Adrenal gland (tissue), 12 donors: ENCODE results near the gene SLFN11. TPM values are rescaled to one million over a fixed set of nuclear protein-coding genes. Genes with fewer than 3 reads are reported as not detected.
"Not testable (repeated sequence)": the region's sequence is repeated elsewhere in the genome, so short reads cannot be mapped to it uniquely, and the experiment has no call there.

Experiments
- DNase-seq, 7 donors: peaks; one replicate each; pipeline ENCODE4 v3.0.0-alpha.2; 2019 to 2020
- H3K27ac ChIP-seq, 5 donors: fragments of 200-600 bp; sonication (generic) in 4 of 5; 1 replicate in 3 of 5; 2 replicates in 2 of 5; pipeline versions ENCODE4 v1.5.1 to v1.8.0; 2016 to 2020; ENCODE audit warnings: mild to moderate bottlenecking in 1 of 5
- H3K27me3 ChIP-seq: fragments of 200-600 bp; 2 replicates; pipeline ENCODE4 v1.8.0; 2021
- H3K36me3 ChIP-seq, 2 donors: fragments of 200-600 bp; replicated peaks in 1 of 2; 1 replicate in 1 of 2; 2 replicates in 1 of 2; pipeline versions ENCODE4 v1.5.1 to v1.8.0; 2018 to 2022
- H3K4me1 ChIP-seq, 2 donors: fragments of 200-600 bp; replicated peaks in 1 of 2; 1 replicate in 1 of 2; 2 replicates in 1 of 2; pipeline versions ENCODE4 v1.5.1 to v1.8.0; 2018 to 2021
- H3K4me3 ChIP-seq, 4 donors: fragments of 200-600 bp; sonication (generic) in 3 of 4; one replicate each; pipeline ENCODE4 v1.5.1; 2016 to 2018
- H3K9me3 ChIP-seq, 3 donors: fragments of 200-600 bp; sonication (generic) in 1 of 3; replicated peaks in 1 of 3; 1 replicate in 2 of 3; 2 replicates in 1 of 3; pipeline versions ENCODE4 v1.5.1 to v1.8.0; 2016 to 2021
- CTCF ChIP-seq, 6 experiments: fragments of 450-650 bp in 4 of 6; fragments of 200-600 bp in 2 of 6; sonication (generic) in 1 of 6; IDR thresholded peaks; 1 replicate in 5 of 6; 2 replicates in 1 of 6; pipeline versions ENCODE4 v1.5.1 to v1.8.0; 2016 to 2021; ENCODE audit warnings: antibody characterized with exemption in 6 of 6, mild to moderate bottlenecking in 2 of 6, moderate library complexity in 1 of 6
- POLR2A ChIP-seq, 2 donors: fragments of 450-650 bp; IDR thresholded peaks; one replicate each; pipeline ENCODE4 v1.6.1; 2017; ENCODE audit warnings: antibody characterized with exemption in 2 of 2, mild to moderate bottlenecking in 2 of 2, moderate library complexity in 1 of 2
- WGBS, 4 donors: extraction: QIAGEN DNeasy Blood & Tissue Kit in 2 of 4; methylation state at CpG; one replicate each; pipeline versions ENCODE4 v1.1.5 to v1.1.7; 2013 to 2017; 5-methylcytosine and 5-hydroxymethylcytosine counted together
- intact Hi-C, 2 donors: fragments of 100-400 bp; cut with DNase I; formaldehyde crosslinking; loops; one replicate each; pipeline versions ENCODE4 v1.14.1 to v1.15.0; 2022 to 2023
- polyA plus RNA-seq, 3 donors: library from polyadenylated mRNA; stranded (reverse); fragments of 200-250 nt in 2 of 3; fragments of 350-450 nt in 1 of 3; fragmentation: Illumina TruSeq in 1 of 3; extraction: RNeasy Lipid Tissue Mini Kit (QIAGEN cat#74804) in 1 of 3; gene quantifications; one replicate each; pipeline ENCODE4 v1.2.3, GENCODE V29; 2013 to 2014
- total RNA-seq, 9 donors: library from RNA; depleted of rRNA in 4 of 9; stranded (reverse); fragments of >200 nt in 4 of 9; fragments of 120-200 nt in 1 of 9; fragmentation: NEBNext Ultra II Directional in 1 of 9; extraction: Animal tissue kit (Norgen Biotek cat#: 25700) in 1 of 9; gene quantifications; one replicate each; pipeline versions ENCODE4 v1.1.0 to v1.2.4, GENCODE V29; 2013 to 2023
- donor health status: healthy with polysubstance abuse.
- donor health status: Bipolar disorder and iron deficiency.
- donor health status: DM: yes; HTN: yes; CAD: no.
- donor health status: DM: no; HTN: no; CAD: no.
- donor health status: DM: no; HTN: no; CAD: no.
- donor health status: DM: yes; HTN: yes; CAD: no.

The SLFN11 gene
- total and polyA plus RNA-seq, 12 donors, result 6.4 to 37.3 (median 19.3) TPM

DNA sequence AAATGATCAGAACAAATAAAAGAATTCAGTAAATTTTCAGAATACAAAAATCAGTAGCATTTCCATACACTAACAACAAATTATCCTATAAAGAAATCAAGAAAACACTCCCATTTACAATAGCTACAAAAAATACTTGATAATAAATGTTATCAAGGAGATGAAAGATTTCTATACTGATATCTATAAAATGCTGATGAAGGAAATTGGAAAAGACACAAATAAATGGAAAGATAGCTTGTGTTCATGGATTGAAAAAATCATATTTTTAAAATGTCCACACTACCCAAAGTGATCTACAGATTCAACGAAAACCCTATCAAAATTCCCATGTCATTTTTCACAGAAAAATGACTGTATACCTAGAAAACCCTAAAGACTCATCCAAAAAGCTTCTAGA lies 40.8 kb upstream of the SLFN11 start:
- intact Hi-C loops, result no loop called here
- no peak overlapping the region for H3K4me3 ChIP-seq
- no peak for DNase-seq
- peaks cover 0 to 6% (median 0%) of the 10 kb centered on the region in 3 donors for H3K9me3 ChIP-seq
- H3K36me3 ChIP-seq, result peaks cover 0 to 10% of the 10 kb centered on the region in 2 donors
- H3K27ac ChIP-seq, result no peak overlapping the region
- H3K27me3 ChIP-seq, result no peaks in the 10 kb centered on the region
- TF ChIP-seq CTCF (IDR thresholded peaks at IDR 0.05), result no peak
- TF ChIP-seq POLR2A (IDR thresholded peaks at IDR 0.05), result no peak
- H3K4me1 ChIP-seq, result no peaks in the 10 kb centered on the region
- 84 to 100% (median 96%) methylated on average over 1 of the region's 1 CpG for WGBS, 4 donors

DNA sequence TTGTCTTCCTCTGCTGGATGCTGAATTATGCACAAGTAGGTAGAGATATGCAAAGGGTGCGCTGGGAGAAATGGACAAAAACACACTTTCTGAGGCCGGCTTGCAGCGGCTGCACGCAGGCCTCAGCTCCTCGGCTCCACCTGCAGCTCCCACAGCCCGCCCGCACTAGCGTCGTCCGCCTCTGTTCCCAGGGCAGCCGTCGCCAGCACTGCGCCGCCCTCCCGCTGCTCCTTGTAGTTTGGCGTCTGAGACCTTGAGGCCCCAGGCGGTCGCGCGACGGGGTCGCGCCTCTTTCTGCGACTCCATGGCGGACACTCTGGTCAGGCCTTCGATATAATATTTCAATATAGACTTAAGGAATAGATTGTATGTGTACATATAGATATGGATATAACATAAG lies 34.1 kb upstream of the SLFN11 start:
- intact Hi-C loops, result no loop called here
- Histone ChIP-seq H3K27me3 (no peaks in the 10 kb centered on the region), H3K4me3 (no peak overlapping the region), H3K36me3 (peaks cover 0 to 16% of the 10 kb centered on the region in 2 donors), H3K4me1 (no peaks in the 10 kb centered on the region), H3K9me3 (no peaks in the 10 kb centered on the region), H3K27ac (no peak overlapping the region)
- no peak for TF ChIP-seq POLR2A (IDR thresholded peaks at IDR 0.05)
- TF ChIP-seq CTCF (IDR thresholded peaks at IDR 0.05), result no peak
- no peak for DNase-seq
- 89 to 94% (median 92%) methylated on average over 25 to 26 of the region's 26 CpGs for WGBS, 4 donors

GRCh38 chr17:35406568-35406967 lies 33.1 kb upstream of the SLFN11 start:
- intact Hi-C loops, result no loop called here
- Histone ChIP-seq H3K36me3 (peaks cover 0 to 16% of the 10 kb centered on the region in 2 donors), H3K27ac (no peak overlapping the region), H3K27me3 (no peaks in the 10 kb centered on the region), H3K9me3 (no peaks in the 10 kb centered on the region), H3K4me3 (no peak overlapping the region), H3K4me1 (no peaks in the 10 kb centered on the region)
- DNase-seq, result no peak
- 80 to 85% (median 83%) methylated on average over 1 of the region's 1 CpG for WGBS, 4 donors
- TF ChIP-seq CTCF (IDR thresholded peaks at IDR 0.05) (no peak), POLR2A (IDR thresholded peaks at IDR 0.05) (no peak)

- Histone ChIP-seq H3K27ac (no peak overlapping the region), H3K9me3 (no peaks in the 10 kb centered on the region), H3K4me1 (no peaks in the 10 kb centered on the region), H3K4me3 (no peak overlapping the region), H3K36me3 (peaks cover 0 to 5% of the 10 kb centered on the region in 2 donors), H3K27me3 (no peaks in the 10 kb centered on the region)
- TF ChIP-seq CTCF (IDR thresholded peaks at IDR 0.05) (no peak), POLR2A (IDR thresholded peaks at IDR 0.05) (no peak)
- DNase-seq, result no peak
- intact Hi-C loops, result no loop called here
- WGBS, 4 donors, result 79 to 94% (median 90%) methylated on average over 1 of the region's 1 CpG
These were observed 30.9 kb upstream of the SLFN11 start for GRCh38 chr17:35404360-35404759.

DNA sequence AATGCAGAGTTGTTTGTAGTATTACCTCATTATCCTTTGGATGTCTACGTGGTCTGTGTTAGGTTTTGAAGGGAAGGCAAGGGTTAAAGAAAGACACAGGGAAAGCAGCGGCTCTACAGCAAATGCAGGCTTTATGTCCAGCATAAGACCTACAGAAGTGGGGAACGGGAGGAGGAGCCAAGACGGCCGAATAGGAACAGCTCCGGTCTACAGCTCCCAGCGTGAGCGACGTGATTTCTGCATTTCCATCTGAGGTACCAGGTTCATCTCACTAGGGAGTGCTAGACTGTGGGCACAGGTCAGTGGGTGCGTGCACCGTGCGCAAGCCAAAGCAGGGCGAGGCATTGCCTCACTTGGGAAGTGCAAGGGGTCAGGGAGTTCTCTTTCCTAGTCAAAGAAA lies 20.4 kb upstream of the SLFN11 start:
- intact Hi-C loops, H3K4me1 ChIP-seq: not testable (repeated sequence)
- WGBS, 4 donors, result 76 to 89% (median 85%) methylated on average over 13 of the region's 13 CpGs

More for the DNA sequence above, 20.4 kb upstream of the SLFN11 start:
- H3K36me3 ChIP-seq, H3K27me3 ChIP-seq, DNase-seq, H3K9me3 ChIP-seq, H3K4me3 ChIP-seq, H3K27ac ChIP-seq: not testable (repeated sequence)
